ENCODE data around the gene ENDOV.

The ENDOV gene

DNA sequence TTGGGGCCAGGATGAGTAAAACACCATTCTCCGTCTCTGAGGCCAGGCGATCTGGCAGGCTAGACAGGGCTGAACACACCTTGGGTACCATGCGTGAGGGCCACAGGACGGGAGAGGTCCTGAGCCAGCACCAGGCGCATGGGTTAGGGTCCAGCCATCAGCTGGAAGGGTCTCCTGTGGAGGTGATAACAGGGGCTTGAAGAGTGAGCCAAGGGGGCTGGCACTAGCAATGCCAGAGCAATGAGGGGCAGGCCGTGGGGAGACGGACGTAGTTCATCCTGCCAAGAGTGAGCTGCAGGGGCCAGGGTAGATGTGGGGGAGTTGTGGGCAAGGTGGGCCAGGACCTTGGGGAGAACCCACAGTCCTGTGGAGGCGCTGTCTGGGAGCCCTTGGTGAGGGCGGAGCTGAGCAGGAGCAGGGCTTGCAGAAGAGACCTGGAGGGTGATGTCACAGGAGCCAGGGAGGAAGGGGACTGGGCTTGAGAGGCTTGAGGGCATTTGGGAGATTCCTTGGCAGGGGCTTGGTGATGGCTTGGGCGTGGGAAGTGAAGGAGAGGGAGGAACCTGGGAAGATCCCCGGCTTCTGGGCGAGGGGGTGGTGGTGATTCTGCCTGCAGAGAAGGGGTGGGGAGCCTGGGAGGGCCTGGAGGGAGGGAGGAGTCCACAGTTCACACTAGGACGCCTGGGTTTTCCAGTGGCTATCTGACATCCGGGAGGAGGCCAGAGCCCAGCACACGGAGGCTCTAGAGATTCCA is 67.8 kb downstream of the ENDOV start:
- no peak for DNase-seq (ENCODE audit: low read depth in 2 of 2)

GRCh38 chr17:80485846-80486245 is 70.9 kb downstream of the ENDOV start:
- DNase-seq (ENCODE audit: low read depth in 2 of 2), result no peak

- no peak for DNase-seq (ENCODE audit: low read depth in 2 of 2)
These were observed 71.7 kb downstream of the ENDOV start for GRCh38 chr17:80486692-80487091.

GRCh38 chr17:80487511-80487910 is 72.5 kb downstream of the ENDOV start:
- DNase-seq (ENCODE audit: low read depth in 2 of 2), result no peak
